ENCODE results near the gene EFCAB6. TPM values are rescaled to one million over a fixed set of nuclear protein-coding genes. Genes with fewer than 3 reads are reported as not detected.

The EFCAB6 gene
- total and polyA plus RNA-seq, 2 of the 4 experiments (the other 2 are of a cell fraction): 0.44 to 1.1 TPM

DNA sequence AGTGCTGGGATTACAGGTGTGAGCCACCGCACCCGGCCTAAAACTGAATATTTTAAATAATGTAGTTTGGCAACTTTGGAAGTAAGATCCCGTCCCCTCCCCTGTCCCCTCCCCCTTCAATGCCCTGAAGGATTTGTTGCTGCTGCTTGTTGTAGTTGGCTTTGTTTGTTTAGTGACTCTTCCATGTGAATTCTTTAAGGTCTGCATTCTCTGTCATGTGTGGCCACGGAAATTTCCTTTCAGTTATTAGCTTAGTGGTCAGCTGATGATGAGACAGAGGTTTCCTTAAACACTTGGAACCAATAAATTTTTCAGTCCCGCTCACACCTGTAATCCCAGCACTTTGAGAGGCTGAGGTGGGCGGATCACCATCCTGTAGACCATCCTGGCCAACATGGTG, 290.4 kb downstream of the EFCAB6 start:
- no peaks in the 10 kb centered on the region for H3K9me3 ChIP-seq (ENCODE audit: control insufficient read depth, insufficient read depth, low read length)
- ATAC-seq (ENCODE audit: low read depth) (no peak), DNase-seq (no peak)
- H3K23ac ChIP-seq (ENCODE audit: low read depth, low read length): no peak overlapping the region
- no peak overlapping the region for H3K4me2 ChIP-seq (ENCODE audit: low read depth, low read length)
- no peak overlapping the region for H3K18ac ChIP-seq (ENCODE audit: low read depth, low read length)
- in situ Hi-C loops (cut with MboI; ENCODE audit: low sequenced_read_pairs) (no loop called here), dilution Hi-C loops (cut with HindIII; ENCODE audit: low sequenced_read_pairs, unreplicated experiment) (no loop called here), intact Hi-C loops (cut with micrococcal nuclease) (no loop called here)
- H4K8ac ChIP-seq (ENCODE audit: low read depth in 2 of 2, low read length in 2 of 2): no peak overlapping the region
- H2BK120ac ChIP-seq (ENCODE audit: low read depth, low read length): no peak overlapping the region
- no peak overlapping the region for H3K4me3 ChIP-seq (ENCODE audit: insufficient read depth, low read depth, low read length)
- no peaks in the 10 kb centered on the region for H3K36me3 ChIP-seq (ENCODE audit: control insufficient read depth, insufficient read depth, low read length)
- no peaks in the 10 kb centered on the region for H3K79me1 ChIP-seq (ENCODE audit: low read depth in 1 of 2, low read length in 2 of 2)
- H2AK9ac ChIP-seq (replicated peaks; ENCODE audit: low read depth, low read length, poor library complexity): no peak overlapping the region
- H3K4ac ChIP-seq (ENCODE audit: low read depth, low read length): no peak overlapping the region
- no peak overlapping the region for H3K9ac ChIP-seq (ENCODE audit: low read depth, low read length)
- ChIA-PET POLR2A (ENCODE audit: unreplicated experiment) (no interaction called here), CTCF (no interaction called here)
- H4K20me1 ChIP-seq (ENCODE audit: insufficient read depth, low read length): no peaks in the 10 kb centered on the region
- no peak for TF ChIP-seq NFE2L2 (IDR thresholded peaks at IDR 0.05; ENCODE audit: low read depth, low read length)
- no peak for TF ChIP-seq MAZ (IDR thresholded peaks at IDR 0.05; ENCODE audit: borderline replicate concordance, low read depth, low read length)
- TF ChIP-seq RFX5 (IDR thresholded peaks at IDR 0.05; ENCODE audit: low read depth, low read length): no peak
- TF ChIP-seq, protein P1, sequence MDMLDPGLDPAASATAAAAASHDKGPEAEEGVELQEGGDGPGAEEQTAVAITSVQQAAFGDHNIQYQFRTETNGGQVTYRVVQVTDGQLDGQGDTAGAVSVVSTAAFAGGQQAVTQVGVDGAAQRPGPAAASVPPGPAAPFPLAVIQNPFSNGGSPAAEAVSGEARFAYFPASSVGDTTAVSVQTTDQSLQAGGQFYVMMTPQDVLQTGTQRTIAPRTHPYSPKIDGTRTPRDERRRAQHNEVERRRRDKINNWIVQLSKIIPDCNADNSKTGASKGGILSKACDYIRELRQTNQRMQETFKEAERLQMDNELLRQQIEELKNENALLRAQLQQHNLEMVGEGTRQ (IDR thresholded peaks at IDR 0.05; ENCODE audit: low read depth, low read length): no peak
- no peak for TF ChIP-seq CEBPB (IDR thresholded peaks at IDR 0.05; ENCODE audit: low read depth, low read length)
- TF ChIP-seq CHD1 (IDR thresholded peaks at IDR 0.05; ENCODE audit: low read depth, low read length): no peak
- no peak for TF ChIP-seq MXI1 (IDR thresholded peaks at IDR 0.05; ENCODE audit: borderline replicate concordance, low read depth, low read length)
- no peak overlapping the region for H4K5ac ChIP-seq (ENCODE audit: low read depth, low read length)
- no peak overlapping the region for H2BK5ac ChIP-seq (ENCODE audit: low read depth, low read length, poor library complexity, severe bottlenecking)
- H2BK15ac ChIP-seq (ENCODE audit: low read depth, low read length): no peak overlapping the region
- H3K27me3 ChIP-seq (ENCODE audit: control insufficient read depth, insufficient read depth, low read length): no peaks in the 10 kb centered on the region
- no peak overlapping the region for H2AK5ac ChIP-seq (ENCODE audit: low read depth, low read length)
- no peak overlapping the region for H2BK20ac ChIP-seq (ENCODE audit: low read depth, low read length)
- no peak overlapping the region for H2AFZ ChIP-seq (replicated peaks; ENCODE audit: low read length, poor library complexity)
- 40% methylated on average over 2 of the region's 6 CpGs; no CpG with 5 or more reads in 1 of the 2 experiments for WGBS, 2 experiments (ENCODE audit: extremely low coverage in 2 of 2, insufficient read length in 1 of 2)
- no peak overlapping the region for H3K14ac ChIP-seq (replicated peaks; ENCODE audit: low read depth, low read length)
- no peak overlapping the region for H4K91ac ChIP-seq (ENCODE audit: insufficient read depth, low read depth, low read length)
- H3K56ac ChIP-seq (ENCODE audit: extremely low read depth, insufficient read depth, low read length): no peak overlapping the region
- no peak overlapping the region for H3K27ac ChIP-seq (ENCODE audit: insufficient read depth, low read length)
- no peaks in the 10 kb centered on the region for H3K4me1 ChIP-seq (ENCODE audit: control insufficient read depth, insufficient read depth, low read length)
- H3K9me1 ChIP-seq (ENCODE audit: insufficient read depth, low read length): no peaks in the 10 kb centered on the region
- no TSS peak for BruUV-seq (replicated peaks)
